Measurements from ENCODE around the gene KISS1R.

- TF ChIP-seq POLR2A (IDR thresholded peaks at IDR 0.05), result no peak
- TF ChIP-seq CTCF (IDR thresholded peaks at IDR 0.05), result no peak
Observed at GRCh38 chr19:937259-937694, 20.1 kb downstream of the KISS1R start.
